ENCODE results near the gene TMEM252.

The TMEM252 gene

DNA sequence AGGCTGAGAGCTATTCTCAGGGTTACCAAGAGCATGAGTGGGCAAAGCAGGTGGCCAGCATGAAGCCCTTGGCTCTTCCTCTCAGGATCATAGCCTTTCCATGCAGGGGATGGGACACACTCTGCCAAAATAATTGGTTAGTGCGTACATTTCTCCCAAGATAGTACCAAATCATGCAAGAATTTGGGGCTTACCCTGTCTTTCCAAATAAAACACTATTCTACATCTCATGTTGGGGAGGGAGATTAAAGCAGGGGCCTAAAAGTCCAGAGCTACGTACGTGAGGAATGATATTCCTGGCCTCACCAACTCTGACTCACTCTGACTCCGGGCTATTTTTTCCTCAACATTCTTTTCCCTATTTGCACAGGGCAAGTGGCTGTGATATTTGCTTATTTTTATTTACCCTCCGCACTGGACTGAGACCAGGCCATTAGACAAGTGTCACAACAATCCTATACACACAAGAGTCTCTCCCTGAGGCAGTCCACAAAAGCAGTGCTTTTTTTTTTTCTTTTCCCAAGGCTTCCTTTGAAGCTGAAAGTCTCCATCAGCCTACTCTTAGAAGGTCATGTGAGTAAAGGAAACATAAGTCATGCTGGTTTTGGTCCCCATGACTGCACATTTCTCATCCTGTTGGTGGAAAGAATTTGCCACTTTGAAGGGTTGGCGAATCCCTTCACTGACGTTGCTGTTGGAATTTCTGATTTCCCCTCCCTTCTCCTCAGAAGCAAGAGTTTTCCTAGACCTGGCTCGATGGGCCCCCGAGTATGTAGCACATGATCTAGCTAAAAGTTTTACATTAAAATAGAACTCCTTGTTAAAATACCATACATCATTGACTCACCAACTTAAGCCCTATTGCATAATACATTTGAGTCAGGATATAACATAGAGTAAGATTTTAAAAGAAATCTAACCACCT, 40.0 kb downstream of the TMEM252 start:
- no peak for DNase-seq (ENCODE audit: extremely low read depth in 1 of 2, low read depth in 1 of 2)

DNA sequence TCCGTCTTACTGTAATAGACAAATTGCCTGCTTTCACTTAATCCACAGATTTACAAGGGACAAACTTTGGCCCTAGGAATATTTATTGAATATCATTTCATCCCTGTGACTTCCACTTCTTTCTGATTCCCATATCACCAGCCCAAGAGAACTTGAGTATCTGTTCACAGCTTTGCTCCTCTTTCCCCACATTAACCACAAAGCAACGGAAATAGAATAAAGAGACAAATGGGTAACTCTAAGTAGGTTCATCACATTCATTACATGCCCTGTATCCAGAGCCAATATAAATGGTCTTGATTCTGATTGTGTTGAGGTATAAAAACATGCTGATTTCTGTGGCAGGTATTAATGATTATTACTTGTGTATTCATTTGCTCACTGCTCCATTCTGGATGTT, 41.9 kb downstream of the TMEM252 start:
- no peak for DNase-seq (ENCODE audit: extremely low read depth in 1 of 2, low read depth in 1 of 2)

DNA sequence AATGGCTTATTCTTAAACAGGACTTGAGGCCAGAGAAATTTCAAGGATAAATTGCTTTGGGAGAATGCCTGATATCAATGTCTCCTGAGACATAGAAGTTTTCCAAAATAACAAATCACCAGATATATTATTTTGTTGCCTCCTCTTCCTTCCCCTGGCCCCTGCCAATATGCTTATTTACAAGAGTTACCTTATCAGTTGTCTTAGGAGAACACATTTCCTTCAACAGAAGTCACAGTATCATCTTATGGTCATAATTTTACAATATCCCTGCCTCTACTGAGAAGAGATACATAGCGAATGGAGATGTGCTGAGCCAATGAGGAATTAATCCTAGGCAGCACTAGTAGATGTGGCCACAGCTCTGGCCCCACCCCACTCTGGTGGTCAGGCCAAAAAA, 43.1 kb downstream of the TMEM252 start:
- no peak for DNase-seq (ENCODE audit: extremely low read depth in 1 of 2, low read depth in 1 of 2)

- no peak for DNase-seq (ENCODE audit: extremely low read depth in 1 of 2, low read depth in 1 of 2)
Observed at GRCh38 chr9:68496356-68496755, 44.3 kb downstream of the TMEM252 start.

DNA sequence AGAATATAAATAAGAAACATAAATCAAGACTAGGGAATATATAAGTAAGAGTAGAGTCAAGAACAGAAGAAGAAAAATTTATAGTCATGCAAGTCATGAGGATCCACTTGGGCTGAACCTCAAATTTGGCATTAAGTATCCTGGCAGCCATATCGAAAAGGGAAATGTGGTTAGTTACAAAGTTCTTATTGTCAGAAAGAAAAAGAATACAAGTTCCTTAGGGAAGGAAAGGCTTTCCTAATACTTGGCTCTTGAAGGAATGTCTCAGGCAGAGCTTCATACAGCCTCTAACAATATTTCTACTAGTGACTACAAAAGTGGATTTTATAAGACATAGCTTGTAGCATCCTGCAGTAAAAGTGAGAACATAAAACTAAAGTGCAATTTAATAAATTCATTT, 45.4 kb downstream of the TMEM252 start:
- DNase-seq (ENCODE audit: extremely low read depth in 1 of 2, low read depth in 1 of 2), result no peak

DNA sequence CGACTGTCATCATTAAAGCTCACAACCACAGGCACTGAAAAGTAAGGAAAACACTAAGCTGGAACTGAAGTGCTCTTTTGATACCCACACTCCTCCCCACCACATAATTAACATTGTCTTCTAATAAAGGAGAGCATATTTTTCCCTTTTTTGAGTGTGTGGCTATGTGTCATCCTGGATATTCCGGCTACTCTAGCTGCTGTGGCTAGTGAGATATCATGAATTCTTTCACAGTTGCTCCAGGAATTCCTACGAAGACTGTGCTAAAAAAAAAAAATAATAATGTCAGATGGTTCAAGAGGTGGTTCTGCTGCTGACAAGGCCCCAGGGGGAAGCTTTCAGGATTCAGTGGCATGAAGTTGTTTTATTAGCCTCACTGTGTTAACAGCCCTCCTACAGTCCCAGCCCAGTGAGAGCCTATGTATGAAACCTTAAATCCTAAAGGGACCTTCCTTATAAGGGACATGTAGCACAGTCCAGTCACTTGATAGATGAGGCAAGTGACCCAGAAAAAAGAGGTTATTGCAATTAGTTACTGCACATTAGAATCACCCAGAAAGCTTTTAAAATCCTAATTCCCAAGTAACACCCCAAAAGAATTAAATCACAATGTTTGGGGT, 46.6 kb downstream of the TMEM252 start:
- no peak for DNase-seq (ENCODE audit: extremely low read depth in 1 of 2, low read depth in 1 of 2)

- DNase-seq (ENCODE audit: extremely low read depth in 1 of 2, low read depth in 1 of 2), result no peak
Observed at GRCh38 chr9:68493541-68493940, 47.1 kb downstream of the TMEM252 start.

GRCh38 chr9:68492806-68493205, 47.9 kb downstream of the TMEM252 start:
- no peak for DNase-seq (ENCODE audit: extremely low read depth in 1 of 2, low read depth in 1 of 2)

DNA sequence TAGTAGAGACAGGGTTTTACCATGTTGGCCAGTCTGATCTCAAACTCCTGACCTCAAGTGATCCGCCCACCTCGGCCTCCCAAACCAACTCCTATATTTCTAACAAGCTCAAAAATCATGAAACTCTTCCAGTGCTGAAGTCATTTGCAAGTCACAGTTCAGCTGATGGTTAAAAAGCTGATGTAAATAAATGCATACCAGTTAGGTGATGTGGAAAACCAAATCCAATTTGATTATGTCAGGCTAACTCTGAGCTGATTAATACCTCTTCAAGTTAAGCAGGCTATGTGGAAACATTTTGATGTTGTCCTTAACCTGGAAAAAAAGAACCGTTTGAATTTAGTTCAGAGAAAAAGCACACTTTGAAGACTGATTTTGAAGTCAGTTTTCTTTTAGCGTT, 51.0 kb downstream of the TMEM252 start:
- no peak for DNase-seq (ENCODE audit: extremely low read depth in 1 of 2, low read depth in 1 of 2)

- DNase-seq (ENCODE audit: extremely low read depth in 1 of 2, low read depth in 1 of 2), result no peak
Observed at GRCh38 chr9:68488126-68488525, 52.6 kb downstream of the TMEM252 start.
